Mesodermal cell (in vitro differentiated cells): ENCODE measurements around the gene ZNF226.
A peak's percentile ranks its signal among the peaks of the same experiment; 100 is the strongest.
"Not testable (repeated sequence)": the region's sequence is repeated elsewhere in the genome, so short reads cannot be mapped to it uniquely, and the experiment has no call there.

Experiments used
- H3K27ac ChIP-seq: 2 replicates; pipeline ENCODE4 v1.7.0; 2013; ENCODE audit warnings: mild to moderate bottlenecking, low read depth, low read length, moderate library complexity; ENCODE audit not compliant: severe bottlenecking
- H3K36me3 ChIP-seq: 2 replicates; pipeline ENCODE4 v1.7.1; 2013; ENCODE audit warnings: mild to moderate bottlenecking, low read length, moderate library complexity; ENCODE audit not compliant: control insufficient read depth, insufficient read depth
- H3K4me1 ChIP-seq: one replicate; pipeline ENCODE4 v1.7.1; 2013; ENCODE audit warnings: mild to moderate bottlenecking, low read length; ENCODE audit not compliant: insufficient read depth, control insufficient read depth, poor library complexity, severe bottlenecking
- H3K4me3 ChIP-seq: 2 replicates; pipeline ENCODE4 v1.7.0; 2013; ENCODE audit warnings: low read length, control low read depth, mild to moderate bottlenecking; ENCODE audit not compliant: insufficient read depth, poor library complexity, severe bottlenecking; ENCODE audit errors: extremely low read depth
- H3K9me3 ChIP-seq: 2 replicates; pipeline ENCODE4 v1.7.1; 2013; ENCODE audit warnings: mild to moderate bottlenecking, low read length, moderate library complexity; ENCODE audit not compliant: control insufficient read depth
- WGBS, 2 experiments: methylation state at CpG; one replicate each; pipeline ENCODE4 v1.1.5; 2013; ENCODE audit warnings: missing lambda C conversion rate in 2 of 2; ENCODE audit not compliant: insufficient coverage in 2 of 2; 5-methylcytosine and 5-hydroxymethylcytosine counted together

ZNF226 gene

GRCh38 chr19:44207126-44207803, 42.4 kb downstream of the ZNF226 start:
- H3K4me3 ChIP-seq, result peak overlapping the region; percentile 58
- peak overlapping the region; percentile 63 for H3K27ac ChIP-seq
- H3K36me3 ChIP-seq, result no peaks in the 10 kb centered on the region
- no peaks in the 10 kb centered on the region for H3K4me1 ChIP-seq
- 3 to 11% methylated on average over 16 to 17 of the region's 26 CpGs for WGBS, 2 experiments
- H3K9me3 ChIP-seq, result peaks cover 13% of the 10 kb centered on the region

DNA sequence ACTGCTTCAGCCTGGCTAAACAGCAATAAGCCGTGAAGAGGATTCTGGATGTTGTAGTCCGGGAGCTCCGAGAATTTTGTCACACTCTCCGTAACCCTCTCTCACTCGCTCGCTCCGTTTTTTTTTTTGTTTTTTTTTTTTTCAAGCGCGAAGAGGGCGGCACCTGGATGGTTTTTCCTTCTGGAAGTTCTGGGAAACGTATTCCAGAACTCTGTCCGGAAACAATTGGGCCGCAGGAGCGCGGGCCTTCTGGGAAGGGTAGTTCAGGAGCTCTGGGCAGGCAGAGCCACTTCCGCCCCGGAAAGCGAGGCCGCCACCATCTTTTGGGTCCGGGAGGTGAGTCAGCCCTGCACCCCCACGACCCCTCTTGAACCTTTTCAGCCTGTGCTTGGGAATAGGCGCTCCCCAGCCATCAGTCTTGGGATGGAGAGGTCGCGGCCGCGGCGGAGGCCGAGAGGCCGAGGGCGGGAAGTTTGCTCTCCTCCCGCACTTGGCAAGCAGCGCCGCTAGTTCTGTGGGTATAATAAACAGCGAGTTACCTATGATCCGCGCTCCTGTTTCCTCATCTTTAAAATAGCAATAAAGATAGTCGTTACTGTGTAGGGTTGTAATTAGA, 47.5 kb downstream of the ZNF226 start, which contains the start of gene ZNF227:
TSS of gene ZNF227 (plus strand) at position 283 of the 616 bp plus-strand sequence. CDS start 5,261 bp downstream, outside the sequence.
- WGBS, 2 experiments, result 0 to 2% methylated on average over 12 to 19 of the region's 37 CpGs
- H3K27ac ChIP-seq, result peak within 1 kb of the TSS; percentile 74
- H3K4me3 ChIP-seq, result peak within 1 kb of the TSS; percentile 84
- no peaks in the 10 kb centered on the region for H3K9me3 ChIP-seq
- H3K4me1 ChIP-seq, result peaks cover 3% of the 10 kb centered on the region
- peaks cover 26% of the 10 kb centered on the region for H3K36me3 ChIP-seq

GRCh38 chr19:44212866-44213346, 48.0 kb downstream of the ZNF226 start:
- H3K36me3 ChIP-seq, result peaks cover 29% of the 10 kb centered on the region
- peaks cover 3% of the 10 kb centered on the region for H3K4me1 ChIP-seq
- peak overlapping the region; percentile 84 for H3K4me3 ChIP-seq
- H3K27ac ChIP-seq, result peak overlapping the region; percentile 74
- 0% methylated on average over 6 to 13 of the region's 15 CpGs for WGBS, 2 experiments
- no peaks in the 10 kb centered on the region for H3K9me3 ChIP-seq

DNA sequence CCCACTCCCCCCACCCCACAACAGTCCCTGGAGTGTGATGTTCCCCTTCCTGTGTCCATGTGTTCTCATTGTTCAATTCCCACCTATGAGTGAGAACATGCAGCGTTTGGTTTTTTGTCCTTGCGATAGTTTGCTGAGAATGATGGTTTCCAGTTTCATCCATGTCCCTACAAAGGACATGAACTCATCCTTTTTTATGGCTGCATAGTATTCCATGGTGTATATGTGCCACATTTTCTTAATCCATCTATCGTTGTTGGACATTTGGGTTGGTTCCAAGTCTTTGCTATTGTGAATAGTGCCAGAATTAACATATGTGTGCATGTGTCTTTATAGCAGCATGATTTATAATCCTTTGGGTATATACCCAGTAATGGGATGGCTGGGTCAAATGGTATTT, 55.0 kb downstream of the ZNF226 start:
- WGBS, 2 experiments, result 100% methylated on average over 1 of the region's 3 CpGs; no CpG with 5 or more reads in 1 of the 2 experiments
- not testable (repeated sequence) for H3K4me3 ChIP-seq, H3K4me1 ChIP-seq, H3K9me3 ChIP-seq, H3K27ac ChIP-seq
- H3K36me3 ChIP-seq, result peaks cover 38% of the 10 kb centered on the region

GRCh38 chr19:44220761-44221160, 55.9 kb downstream of the ZNF226 start:
- H3K36me3 ChIP-seq, result peaks cover 31% of the 10 kb centered on the region
- H3K4me1 ChIP-seq, H3K4me3 ChIP-seq, H3K27ac ChIP-seq, H3K9me3 ChIP-seq: not testable (repeated sequence)
- WGBS, 2 experiments, result 93% methylated on average over 2 of the region's 6 CpGs; no CpG with 5 or more reads in 1 of the 2 experiments

GRCh38 chr19:44221291-44221690, 56.4 kb downstream of the ZNF226 start:
- peaks cover 31% of the 10 kb centered on the region for H3K36me3 ChIP-seq
- not testable (repeated sequence) for H3K4me3 ChIP-seq, H3K9me3 ChIP-seq, H3K27ac ChIP-seq, H3K4me1 ChIP-seq
- WGBS, 2 experiments, result no CpG with 5 or more reads among the region's 3 CpGs
